Muscle of leg (tissue), 11 donors: ENCODE data around the gene MYBBP1A. TPM values are rescaled to one million over a fixed set of nuclear protein-coding genes. Genes with fewer than 3 reads are reported as not detected.

Source experiments
- DNase-seq: peaks from one replicate; pipeline ENCODE4 v3.0.0; 2013
- H3K27ac ChIP-seq: one replicate; pipeline ENCODE4 v1.5.1; 2013; ENCODE audit warnings: mild to moderate bottlenecking, low read length, control low read depth
- H3K27me3 ChIP-seq: one replicate; pipeline ENCODE4 v1.6.1; 2013; ENCODE audit warnings: low read length; ENCODE audit not compliant: control insufficient read depth, insufficient read depth
- H3K36me3 ChIP-seq: one replicate; pipeline ENCODE4 v1.6.1; 2013; ENCODE audit warnings: low read length; ENCODE audit not compliant: control insufficient read depth, insufficient read depth
- H3K4me1 ChIP-seq: one replicate; pipeline ENCODE4 v1.6.1; 2013; ENCODE audit warnings: low read length; ENCODE audit not compliant: control insufficient read depth, insufficient read depth
- H3K4me3 ChIP-seq: one replicate; pipeline ENCODE4 v1.5.1; 2013; ENCODE audit warnings: low read length, control low read depth
- H3K9me3 ChIP-seq: replicated peaks from 2 replicates; pipeline ENCODE4 v1.6.1; 2013; ENCODE audit warnings: low read depth, low read length; ENCODE audit not compliant: control insufficient read depth
- WGBS: methylation state at CpG from one replicate; pipeline ENCODE4 v1.1.5; 2013; ENCODE audit warnings: missing lambda C conversion rate; ENCODE audit not compliant: insufficient coverage; 5-methylcytosine and 5-hydroxymethylcytosine counted together
- polyA plus RNA-seq, 8 donors: library from polyadenylated mRNA; unstranded; fragments of 120-200 nt; gene quantifications; one replicate each; pipeline versions ENCODE4 v1.2.1 to v1.2.3, GENCODE V29; 2013; ENCODE audit warnings: inconsistent platforms in 1 of 8, low replicate concordance in 1 of 8; ENCODE audit not compliant: insufficient read length in 8 of 8, insufficient read depth in 1 of 8
- total RNA-seq: library from RNA; stranded (reverse); fragments of 120-200 nt; gene quantifications from one replicate; pipeline ENCODE4 v1.2.4, GENCODE V29; 2013

The MYBBP1A gene
- total and polyA plus RNA-seq, 9 donors = 25.5 to 42.3 (median 34.3) TPM

DNA sequence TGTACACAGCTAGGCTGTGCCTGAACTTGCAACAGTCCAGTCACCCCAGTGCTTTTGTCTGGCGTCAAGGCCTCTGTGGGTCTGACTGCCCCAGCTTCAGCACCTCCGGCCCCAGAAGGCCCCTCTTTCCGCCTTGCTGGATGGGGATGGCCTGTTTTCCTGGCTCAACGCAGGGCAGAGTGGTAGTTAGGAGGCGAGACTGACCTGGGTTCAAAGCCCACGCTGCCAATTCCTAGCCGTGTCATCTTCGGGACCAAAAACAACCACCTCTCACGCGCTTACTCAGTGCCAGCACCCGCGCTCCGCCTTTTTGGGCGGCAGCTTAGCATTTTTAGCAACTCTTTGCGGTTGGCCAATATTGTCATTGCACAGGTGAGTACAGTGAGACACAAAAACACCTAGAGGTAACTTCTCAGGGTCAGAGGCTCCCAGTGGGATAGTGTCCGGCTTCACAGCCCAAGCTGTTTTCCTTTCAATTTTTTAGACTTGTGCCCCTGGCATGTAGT, 4.6 kb downstream of the MYBBP1A start:
- H3K27ac ChIP-seq = no peak overlapping the region
- H3K27me3 ChIP-seq = no peaks in the 10 kb centered on the region
- H3K36me3 ChIP-seq = peaks cover 80% of the 10 kb centered on the region
- H3K4me1 ChIP-seq = peaks cover 11% of the 10 kb centered on the region
- no peak for DNase-seq
- no peak overlapping the region for H3K4me3 ChIP-seq
- no peaks in the 10 kb centered on the region for H3K9me3 ChIP-seq
- WGBS = 94% methylated on average over 12 of the region's 16 CpGs

DNA sequence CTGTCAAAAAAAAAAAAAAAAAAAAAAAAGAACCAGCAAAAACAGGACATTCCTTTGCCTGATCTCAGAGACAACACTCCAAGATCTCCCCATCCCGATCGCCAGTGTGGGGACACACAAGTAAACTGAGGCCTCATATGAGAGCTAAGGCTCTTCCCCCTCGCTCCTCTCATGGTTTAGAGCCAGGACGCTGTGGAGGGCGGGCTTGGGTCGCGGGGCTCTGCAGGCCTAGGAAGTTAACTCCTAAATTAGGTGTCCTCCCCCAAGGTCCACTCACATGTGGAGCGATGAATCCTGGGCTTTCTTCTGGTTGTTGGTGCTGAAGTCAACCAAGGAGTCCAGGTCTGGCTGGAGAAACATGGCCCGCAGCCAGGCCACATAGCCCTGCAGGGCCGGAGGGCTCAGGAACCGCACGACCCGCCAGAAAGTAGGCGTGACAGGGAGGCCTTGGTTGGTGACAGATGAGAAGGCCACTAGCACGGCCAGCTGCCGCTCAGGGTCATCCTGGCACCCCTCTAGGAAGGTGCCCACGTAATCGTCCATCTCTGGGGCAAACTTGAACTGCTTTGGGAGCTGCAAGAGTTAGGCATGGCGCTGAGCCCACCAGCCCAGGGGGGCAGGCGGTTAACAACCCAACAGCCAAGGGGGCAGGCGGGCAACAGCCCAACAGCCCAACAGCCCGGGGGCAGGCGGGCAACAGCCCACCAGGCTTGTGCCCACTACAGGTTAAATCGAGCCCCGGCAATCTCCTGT, 5.2 kb downstream of the MYBBP1A start:
- 92% methylated on average over 14 of the region's 25 CpGs for WGBS
- Histone ChIP-seq H3K27me3 (no peaks in the 10 kb centered on the region), H3K27ac (no peak overlapping the region), H3K36me3 (peaks cover 87% of the 10 kb centered on the region), H3K4me1 (peaks cover 11% of the 10 kb centered on the region), H3K9me3 (no peaks in the 10 kb centered on the region), H3K4me3 (no peak overlapping the region)
- DNase-seq = no peak

DNA sequence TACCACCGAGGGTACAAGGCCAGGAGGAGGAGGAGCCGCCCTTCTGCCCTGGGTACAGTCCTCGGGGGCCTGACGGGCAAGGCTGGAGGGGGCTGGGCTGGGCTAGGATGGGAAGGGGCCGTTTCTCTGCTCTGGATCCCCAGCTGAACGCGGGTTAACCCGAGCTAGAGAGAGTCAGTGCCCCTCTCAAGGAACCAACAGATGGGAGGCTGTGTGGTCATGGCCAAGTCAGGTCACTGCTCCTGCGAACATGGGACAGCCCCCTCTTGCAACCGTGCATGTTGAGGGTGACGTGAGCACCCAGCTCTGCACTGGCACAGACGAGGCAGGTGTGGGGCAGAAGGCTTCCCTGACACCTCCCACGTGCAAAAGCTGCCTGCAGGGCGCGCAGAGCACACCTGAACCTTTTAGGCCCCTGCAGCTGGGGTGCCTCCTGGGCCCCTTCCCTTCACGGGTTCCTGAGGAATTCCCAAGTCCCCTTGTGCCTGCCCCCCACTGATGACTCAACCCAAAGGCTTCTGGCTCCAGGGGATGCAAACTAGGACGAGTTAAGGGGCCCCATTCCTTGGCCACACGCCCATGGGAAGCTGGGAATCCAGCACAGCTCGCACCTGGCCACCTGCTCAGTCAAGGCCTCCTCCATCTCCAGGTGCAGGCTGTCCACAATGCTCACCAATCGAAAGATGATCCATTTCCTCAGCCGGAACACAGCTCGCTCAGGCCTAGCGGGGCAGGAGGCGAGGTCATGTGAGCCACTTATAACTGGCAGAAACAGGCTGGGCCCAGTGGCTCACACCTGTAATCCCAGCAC, 6.3 kb downstream of the MYBBP1A start:
- Histone ChIP-seq H3K9me3 (no peaks in the 10 kb centered on the region), H3K36me3 (peaks cover 89% of the 10 kb centered on the region), H3K27me3 (no peaks in the 10 kb centered on the region), H3K4me1 (peaks cover 3% of the 10 kb centered on the region), H3K27ac (no peak overlapping the region), H3K4me3 (no peak overlapping the region)
- WGBS = 86% methylated on average over 19 of the region's 24 CpGs
- no peak for DNase-seq

- no peak overlapping the region for H3K27ac ChIP-seq
- H3K4me1 ChIP-seq = no peaks in the 10 kb centered on the region
- H3K36me3 ChIP-seq = peaks cover 86% of the 10 kb centered on the region
- DNase-seq = no peak
- WGBS = 87% methylated on average over 18 of the region's 18 CpGs
- H3K9me3 ChIP-seq = no peaks in the 10 kb centered on the region
- H3K27me3 ChIP-seq = no peaks in the 10 kb centered on the region
- no peak overlapping the region for H3K4me3 ChIP-seq
Observed at GRCh38 chr17:4548061-4548461, 7.1 kb downstream of the MYBBP1A start.

DNA sequence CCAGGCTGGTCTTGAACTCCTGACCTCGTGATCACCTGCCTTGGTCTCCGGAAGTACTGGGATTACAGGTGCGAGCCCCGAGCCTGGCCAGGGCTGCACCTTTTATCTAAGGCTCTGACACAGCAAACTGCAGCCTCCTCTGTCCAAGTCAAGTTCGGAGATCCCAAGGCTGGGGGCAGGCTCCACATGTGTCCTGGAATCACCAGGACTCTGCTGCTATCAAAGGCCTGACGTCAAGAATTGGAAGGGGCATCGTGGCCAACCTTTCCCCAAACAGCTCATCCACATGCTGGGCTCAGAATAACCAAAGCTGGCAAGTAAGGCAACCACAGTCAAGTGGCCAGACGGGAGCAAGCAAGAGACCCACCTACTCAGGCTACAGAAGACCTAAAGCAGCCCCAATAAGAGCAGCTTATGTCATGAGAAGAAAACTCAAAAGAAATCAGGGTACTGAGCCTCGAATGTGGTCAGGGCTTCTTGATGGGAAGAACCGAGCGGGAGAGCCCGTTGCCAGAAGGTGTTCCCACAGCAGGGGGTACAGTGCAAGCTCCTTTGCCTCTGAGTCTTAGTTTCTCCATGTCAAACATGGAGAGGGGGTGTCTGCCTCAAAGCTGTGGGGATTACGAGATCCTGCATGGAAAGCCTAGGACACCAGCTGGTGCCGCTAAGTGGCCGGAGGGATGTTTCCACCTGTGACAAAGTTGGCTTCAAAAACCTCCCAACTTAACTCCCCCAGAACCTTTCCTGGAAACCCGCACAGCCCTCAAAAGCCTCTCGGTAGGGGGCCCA, 7.9 kb downstream of the MYBBP1A start:
- Histone ChIP-seq H3K4me3 (no peak overlapping the region), H3K27ac (no peak overlapping the region), H3K36me3 (peaks cover 86% of the 10 kb centered on the region), H3K4me1 (no peaks in the 10 kb centered on the region), H3K9me3 (no peaks in the 10 kb centered on the region), H3K27me3 (no peaks in the 10 kb centered on the region)
- WGBS = 90% methylated on average over 10 of the region's 17 CpGs
- no peak for DNase-seq

DNA sequence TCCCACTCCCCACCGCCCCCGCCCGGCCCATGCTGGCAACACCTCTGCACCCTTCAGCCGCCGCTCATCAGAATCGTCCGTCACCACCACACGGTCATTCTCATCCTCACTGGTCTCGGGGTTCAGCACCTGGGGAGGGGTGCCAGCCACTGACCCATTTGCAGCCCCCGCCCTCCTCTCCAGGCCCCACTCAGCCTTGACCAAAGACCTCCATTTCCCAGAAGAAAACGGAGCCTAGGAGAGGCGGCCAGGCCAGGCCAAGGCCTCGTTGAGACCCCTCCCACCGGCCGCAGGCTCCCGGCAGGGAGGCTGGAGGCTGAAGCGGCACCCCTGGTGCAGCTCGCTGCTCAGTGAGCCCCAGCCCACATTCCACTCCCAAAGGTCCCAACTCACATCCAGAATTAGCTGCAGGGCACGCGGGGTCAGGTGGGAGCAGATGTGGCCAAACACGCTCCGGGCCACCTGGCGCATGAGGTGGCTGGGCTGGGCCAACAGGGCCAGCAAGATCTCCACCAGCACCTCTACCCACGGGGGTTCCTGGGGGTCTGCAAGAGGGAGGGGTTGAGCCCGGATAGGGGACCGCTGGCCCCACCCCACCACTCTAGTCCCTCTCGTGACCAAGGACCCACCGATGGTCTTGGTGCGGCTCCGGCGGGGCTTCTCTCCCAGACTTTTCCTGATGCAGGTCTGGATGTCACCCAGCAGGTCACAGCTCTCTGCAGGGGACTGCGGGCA, 9.8 kb downstream of the MYBBP1A start:
- Histone ChIP-seq H3K27ac (no peak overlapping the region), H3K9me3 (no peaks in the 10 kb centered on the region), H3K36me3 (peaks cover 88% of the 10 kb centered on the region), H3K4me1 (peaks cover 3% of the 10 kb centered on the region), H3K4me3 (no peak overlapping the region), H3K27me3 (no peaks in the 10 kb centered on the region)
- DNase-seq = no peak
- 92% methylated on average over 12 of the region's 32 CpGs for WGBS

DNA sequence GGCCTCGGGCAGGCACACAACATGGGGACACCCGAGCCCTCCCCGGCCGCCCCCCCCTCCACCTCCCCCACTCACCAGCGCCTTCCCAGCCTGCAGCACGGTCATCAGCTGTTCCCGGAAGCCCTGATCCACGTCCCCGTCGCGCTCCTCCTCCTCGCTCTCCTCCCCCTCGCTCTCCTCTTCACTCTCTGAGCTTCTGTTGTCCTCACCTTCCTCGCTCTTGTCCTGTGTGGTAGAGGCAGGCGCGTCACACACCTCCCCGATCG, 10.3 kb downstream of the MYBBP1A start:
- WGBS = 87% methylated on average over 13 of the region's 18 CpGs
- no peak for DNase-seq
- no peak overlapping the region for H3K4me3 ChIP-seq
- H3K27me3 ChIP-seq = no peaks in the 10 kb centered on the region
- peaks cover 87% of the 10 kb centered on the region for H3K36me3 ChIP-seq
- no peaks in the 10 kb centered on the region for H3K9me3 ChIP-seq
- peaks cover 6% of the 10 kb centered on the region for H3K4me1 ChIP-seq
- no peak overlapping the region for H3K27ac ChIP-seq

DNA sequence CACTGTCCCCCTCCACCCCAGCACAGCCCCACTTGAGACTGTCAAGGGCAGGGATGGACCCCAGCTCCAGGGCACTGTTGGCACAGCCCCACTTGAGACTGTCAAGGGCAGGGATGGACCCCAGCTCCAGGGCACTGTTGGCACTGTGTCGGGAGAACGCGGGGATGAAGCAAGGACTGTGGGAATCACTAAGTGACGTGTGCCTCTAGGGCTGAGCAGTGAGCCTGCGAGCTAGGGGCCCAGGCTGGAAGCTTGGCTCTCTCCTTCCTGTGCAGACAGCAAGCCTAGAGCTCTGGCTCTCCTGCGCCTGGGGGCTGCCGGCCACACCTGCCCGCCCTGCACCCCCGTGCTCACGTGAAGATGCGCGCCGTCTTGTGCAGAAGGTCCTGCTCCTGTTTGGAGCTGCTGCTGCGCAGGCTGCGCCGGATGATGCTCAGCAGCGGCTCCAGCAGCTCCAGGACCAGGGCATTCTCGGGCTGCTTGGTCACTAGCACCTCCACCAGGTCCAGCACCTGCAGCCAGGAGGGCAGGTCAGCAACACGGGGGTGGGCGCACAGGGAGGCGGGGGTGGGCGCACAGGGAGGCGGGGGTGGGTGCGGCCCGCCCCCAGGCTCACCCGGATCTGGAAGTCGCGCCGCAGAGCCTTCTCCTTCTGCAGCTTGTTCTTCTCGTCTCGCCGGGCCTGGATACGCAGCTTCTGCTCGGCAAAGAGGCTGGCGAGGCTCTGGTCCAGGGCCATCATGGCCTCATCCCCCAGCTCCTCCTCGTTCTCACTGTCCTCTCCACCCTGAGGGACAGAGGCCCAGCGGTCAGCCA, 10.8 kb downstream of the MYBBP1A start:
- Histone ChIP-seq H3K27me3 (no peaks in the 10 kb centered on the region), H3K27ac (no peak overlapping the region), H3K4me1 (peaks cover 8% of the 10 kb centered on the region), H3K9me3 (no peaks in the 10 kb centered on the region), H3K4me3 (no peak overlapping the region), H3K36me3 (peaks cover 87% of the 10 kb centered on the region)
- 91% methylated on average over 34 of the region's 37 CpGs for WGBS
- DNase-seq = no peak

GRCh38 chr17:4543557-4544026, 11.6 kb downstream of the MYBBP1A start:
- Histone ChIP-seq H3K4me3 (no peak overlapping the region), H3K27me3 (no peaks in the 10 kb centered on the region), H3K9me3 (no peaks in the 10 kb centered on the region), H3K27ac (no peak overlapping the region), H3K36me3 (peaks cover 87% of the 10 kb centered on the region), H3K4me1 (peaks cover 12% of the 10 kb centered on the region)
- no peak for DNase-seq
- 74% methylated on average over 13 of the region's 19 CpGs for WGBS
